Adipocyte (in vitro differentiated cells): Measurements from ENCODE around the gene CD151.
A peak's percentile ranks its signal among the peaks of the same experiment; 100 is the strongest.

ENCODE experiments used
- DNase-seq: peaks from one replicate; pipeline ENCODE4 v3.0.0-alpha.2; 2015; ENCODE audit warnings: low read depth
- H3K27me3 ChIP-seq: replicated peaks from 2 replicates; pipeline ENCODE4 v1.7.0; 2013; ENCODE audit warnings: mild to moderate bottlenecking, low read length, moderate library complexity; ENCODE audit not compliant: control insufficient read depth, insufficient read depth
- H3K36me3 ChIP-seq: 2 replicates; pipeline ENCODE4 v1.7.0; 2013; ENCODE audit warnings: low read length, mild to moderate bottlenecking, moderate library complexity; ENCODE audit not compliant: control insufficient read depth, insufficient read depth, severe bottlenecking
- H3K4me1 ChIP-seq: 2 replicates; pipeline ENCODE4 v1.7.0; 2013; ENCODE audit warnings: mild to moderate bottlenecking, low read length, moderate library complexity; ENCODE audit not compliant: control insufficient read depth, insufficient read depth
- H3K4me3 ChIP-seq: 2 replicates; pipeline ENCODE4 v1.7.0; 2013; ENCODE audit warnings: mild to moderate bottlenecking, low read length, moderate library complexity
- H3K9ac ChIP-seq: 2 replicates; pipeline ENCODE4 v1.7.0; 2013; ENCODE audit warnings: mild to moderate bottlenecking, low read length, moderate library complexity
- H3K9me3 ChIP-seq: 2 replicates; pipeline ENCODE4 v1.7.0; 2013; ENCODE audit warnings: mild to moderate bottlenecking, low read length, moderate library complexity; ENCODE audit not compliant: control insufficient read depth

Gene CD151

DNA sequence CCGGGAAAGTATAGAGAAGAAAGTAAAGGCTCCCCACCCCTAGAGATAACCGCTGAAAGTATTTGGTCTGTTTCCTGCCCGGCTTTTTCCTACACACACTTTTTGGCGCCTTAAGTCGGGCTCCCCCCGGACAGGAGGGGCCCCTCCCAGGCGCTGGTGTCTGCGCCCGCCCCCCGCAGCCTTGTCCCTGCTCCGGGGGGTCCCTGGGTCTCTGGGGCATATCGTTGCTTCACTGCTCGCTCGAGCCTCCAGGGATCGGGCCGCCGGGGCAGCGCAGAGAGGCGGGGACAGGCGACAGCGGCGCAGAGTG is 6.0 kb upstream of the CD151 start:
- Histone ChIP-seq H3K36me3 (peaks cover 41% of the 10 kb centered on the region), H3K9me3 (no peaks in the 10 kb centered on the region), H3K9ac (no peak overlapping the region), H3K4me3 (peak overlapping the region; percentile 37), H3K27me3 (no peaks in the 10 kb centered on the region), H3K4me1 (peaks cover 37% of the 10 kb centered on the region)
- no peak for DNase-seq

DNA sequence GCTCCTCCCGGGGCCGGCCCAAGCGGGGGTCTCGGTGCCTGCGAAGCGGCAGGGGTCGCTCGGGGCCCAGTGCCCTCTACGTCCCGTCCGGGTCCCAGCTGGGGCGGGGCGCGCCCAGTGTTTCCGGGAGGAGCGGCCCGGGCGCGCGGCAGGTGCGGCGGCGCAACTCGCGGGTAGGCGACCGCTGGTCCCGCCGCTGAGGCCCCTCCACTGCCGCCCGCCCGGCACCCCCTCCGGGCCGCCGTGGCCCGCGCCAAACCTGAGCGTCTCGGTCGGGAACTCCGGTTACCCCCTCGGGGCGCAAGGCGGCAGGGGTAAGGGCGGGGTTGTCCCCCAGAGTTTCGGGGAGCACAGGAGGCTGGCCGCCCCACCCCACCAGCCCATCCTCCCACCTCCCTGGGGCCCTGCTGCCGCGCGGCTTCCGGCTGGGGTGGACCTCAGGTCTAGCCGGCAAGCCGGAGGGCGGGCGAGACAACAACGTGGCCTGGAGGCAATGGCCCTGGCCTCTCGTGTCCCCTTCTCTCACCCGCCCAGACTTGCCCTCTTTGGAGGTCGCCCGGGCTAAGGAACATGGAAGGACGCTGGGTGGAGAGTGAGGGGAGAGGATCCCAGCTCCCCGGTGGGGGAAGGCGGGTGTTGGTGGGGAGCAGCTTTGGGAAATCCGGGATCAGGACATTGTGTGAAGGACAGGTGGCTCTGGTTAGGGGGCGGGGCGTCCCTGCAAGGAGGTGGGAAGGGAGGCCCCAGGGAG is 5.4 kb upstream of the CD151 start:
- Histone ChIP-seq H3K4me3 (peak overlapping the region; percentile 37), H3K4me1 (peaks cover 37% of the 10 kb centered on the region), H3K27me3 (no peaks in the 10 kb centered on the region)

DNA sequence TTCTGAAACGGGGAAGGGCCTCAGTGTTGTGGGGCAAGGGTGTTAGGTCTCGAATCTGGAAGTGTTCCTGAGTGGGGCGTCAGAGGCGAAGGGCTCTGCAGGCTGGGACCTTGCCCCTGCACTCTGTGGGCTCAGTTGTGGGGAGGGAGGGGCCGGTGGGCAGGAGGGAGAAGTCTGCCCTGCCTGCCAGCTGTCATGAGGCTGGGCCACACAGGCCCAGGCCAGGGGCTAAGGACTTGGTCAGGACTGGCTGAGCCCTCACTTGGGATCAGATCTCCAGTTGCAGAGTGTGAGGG is 4.9 kb upstream of the CD151 start, which contains the start of gene CRACR2B:
Gene CRACR2B (plus strand): TSS at position 23 of the 296 bp plus-strand sequence. CDS start 689 bp downstream, outside the sequence.
- peaks cover 30% of the 10 kb centered on the region for H3K36me3 ChIP-seq
- no peaks in the 10 kb centered on the region for H3K9me3 ChIP-seq
- H3K9ac ChIP-seq = peak within 1 kb of the TSS; percentile 62
- H3K27me3 ChIP-seq = no peaks in the 10 kb centered on the region
- DNase-seq = no peak
- H3K4me3 ChIP-seq = peak within 1 kb of the TSS; percentile 37
- H3K4me1 ChIP-seq = peaks cover 37% of the 10 kb centered on the region

More for the DNA sequence above, 5.4 kb upstream of the CD151 start:
- peaks cover 35% of the 10 kb centered on the region for H3K36me3 ChIP-seq
- no peak for DNase-seq
- H3K9ac ChIP-seq = no peak overlapping the region
- no peaks in the 10 kb centered on the region for H3K9me3 ChIP-seq

DNA sequence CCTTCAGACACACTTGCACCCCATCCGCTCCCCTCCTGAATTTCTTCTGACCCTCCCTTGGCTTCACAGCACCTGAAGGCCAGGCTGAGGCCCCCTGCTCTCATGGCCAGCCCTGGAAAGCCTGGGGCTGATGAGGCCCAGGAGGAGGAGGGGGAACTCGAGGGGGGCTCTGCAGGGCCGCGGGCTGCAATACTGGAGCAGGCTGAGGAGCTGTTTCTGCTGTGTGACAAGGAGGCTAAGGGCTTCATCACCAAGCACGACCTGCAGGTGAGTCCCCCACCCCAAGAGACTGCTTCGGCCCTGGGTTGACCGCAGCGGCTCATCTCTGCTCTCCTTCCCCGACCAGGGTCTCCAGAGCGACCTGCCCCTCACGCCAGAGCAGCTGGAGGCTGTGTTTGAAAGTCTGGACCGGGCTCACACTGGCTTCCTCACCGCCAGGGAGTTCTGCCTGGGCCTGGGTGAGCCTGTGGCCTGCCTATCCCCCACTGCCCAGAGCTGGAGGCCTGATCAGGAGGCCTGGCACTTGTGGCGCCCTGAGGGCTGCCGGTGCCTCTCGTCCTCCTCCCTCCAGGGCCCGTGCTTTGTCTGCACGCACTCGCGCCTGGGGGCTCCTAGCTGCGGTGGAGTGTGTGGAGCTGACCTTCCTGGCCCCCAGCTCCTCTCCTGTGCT is 4.1 kb upstream of the CD151 start:
- Histone ChIP-seq H3K36me3 (peaks cover 22% of the 10 kb centered on the region), H3K9ac (peak overlapping the region; percentile 62), H3K4me3 (peak overlapping the region; percentile 59), H3K4me1 (peaks cover 37% of the 10 kb centered on the region), H3K9me3 (no peaks in the 10 kb centered on the region), H3K27me3 (no peaks in the 10 kb centered on the region)
- DNase-seq = no peak

DNA sequence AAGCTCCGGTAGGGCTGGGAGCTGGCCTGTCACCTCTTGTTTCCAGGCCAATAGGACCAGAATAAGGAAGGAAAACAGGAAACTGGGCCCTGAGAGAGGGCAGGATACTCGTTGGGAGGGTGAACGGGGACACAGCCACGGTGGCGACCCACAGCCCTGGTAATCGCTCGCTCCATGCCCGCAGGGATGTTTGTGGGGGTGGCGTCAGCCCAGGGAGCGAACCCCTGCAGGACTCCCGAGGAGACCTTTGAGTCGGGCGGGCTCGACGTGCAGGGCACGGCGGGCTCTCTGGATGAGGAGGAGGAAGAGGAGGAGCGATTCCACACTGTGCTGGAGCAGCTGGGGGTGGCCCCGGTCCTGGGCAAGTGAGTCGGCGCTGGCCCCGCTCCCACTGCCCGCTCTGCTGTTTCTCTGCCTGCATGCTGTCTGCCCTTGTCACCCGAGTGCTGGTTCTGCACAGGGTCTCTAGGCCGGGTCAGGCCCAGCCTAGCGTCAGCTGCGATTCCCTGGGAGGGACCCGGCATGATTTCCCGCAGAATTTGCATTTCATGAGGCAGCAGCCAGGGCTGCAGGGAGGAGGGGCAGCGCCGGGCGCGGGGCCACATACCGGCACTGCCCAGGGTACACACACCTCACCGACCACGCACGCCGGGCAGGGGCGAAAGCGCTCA is 3.4 kb upstream of the CD151 start:
- Histone ChIP-seq H3K4me3 (peak overlapping the region; percentile 59), H3K4me1 (peaks cover 39% of the 10 kb centered on the region), H3K36me3 (peaks cover 15% of the 10 kb centered on the region), H3K9me3 (no peaks in the 10 kb centered on the region), H3K27me3 (no peaks in the 10 kb centered on the region), H3K9ac (peak overlapping the region; percentile 62)
- DNase-seq = no peak

DNA sequence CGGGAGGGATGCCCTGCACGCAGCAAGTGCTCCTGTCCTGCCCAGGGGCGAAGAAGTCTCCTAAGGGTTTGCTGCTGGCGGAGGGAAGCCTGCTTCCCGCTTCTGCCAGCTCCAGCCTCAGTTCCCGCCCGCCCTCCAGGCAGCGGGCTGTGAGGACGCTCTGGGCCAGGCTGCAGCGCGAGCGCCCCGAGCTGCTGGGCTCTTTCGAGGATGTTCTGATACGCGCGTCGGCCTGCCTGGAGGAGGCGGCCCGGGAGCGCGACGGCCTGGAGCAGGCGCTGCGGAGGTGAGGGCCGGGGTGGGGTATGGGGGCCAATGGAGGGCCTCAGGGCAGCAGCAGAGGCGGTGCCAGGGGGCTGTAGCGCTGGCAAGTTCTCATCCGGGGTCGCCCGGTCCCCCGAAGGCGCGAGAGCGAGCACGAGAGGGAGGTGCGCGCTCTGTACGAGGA is 2.9 kb upstream of the CD151 start:
- H3K27me3 ChIP-seq = no peaks in the 10 kb centered on the region
- H3K9ac ChIP-seq = peak overlapping the region; percentile 62
- H3K36me3 ChIP-seq = peaks cover 10% of the 10 kb centered on the region
- no peaks in the 10 kb centered on the region for H3K9me3 ChIP-seq
- H3K4me1 ChIP-seq = peaks cover 44% of the 10 kb centered on the region
- no peak for DNase-seq
- peak overlapping the region; percentile 59 for H3K4me3 ChIP-seq

DNA sequence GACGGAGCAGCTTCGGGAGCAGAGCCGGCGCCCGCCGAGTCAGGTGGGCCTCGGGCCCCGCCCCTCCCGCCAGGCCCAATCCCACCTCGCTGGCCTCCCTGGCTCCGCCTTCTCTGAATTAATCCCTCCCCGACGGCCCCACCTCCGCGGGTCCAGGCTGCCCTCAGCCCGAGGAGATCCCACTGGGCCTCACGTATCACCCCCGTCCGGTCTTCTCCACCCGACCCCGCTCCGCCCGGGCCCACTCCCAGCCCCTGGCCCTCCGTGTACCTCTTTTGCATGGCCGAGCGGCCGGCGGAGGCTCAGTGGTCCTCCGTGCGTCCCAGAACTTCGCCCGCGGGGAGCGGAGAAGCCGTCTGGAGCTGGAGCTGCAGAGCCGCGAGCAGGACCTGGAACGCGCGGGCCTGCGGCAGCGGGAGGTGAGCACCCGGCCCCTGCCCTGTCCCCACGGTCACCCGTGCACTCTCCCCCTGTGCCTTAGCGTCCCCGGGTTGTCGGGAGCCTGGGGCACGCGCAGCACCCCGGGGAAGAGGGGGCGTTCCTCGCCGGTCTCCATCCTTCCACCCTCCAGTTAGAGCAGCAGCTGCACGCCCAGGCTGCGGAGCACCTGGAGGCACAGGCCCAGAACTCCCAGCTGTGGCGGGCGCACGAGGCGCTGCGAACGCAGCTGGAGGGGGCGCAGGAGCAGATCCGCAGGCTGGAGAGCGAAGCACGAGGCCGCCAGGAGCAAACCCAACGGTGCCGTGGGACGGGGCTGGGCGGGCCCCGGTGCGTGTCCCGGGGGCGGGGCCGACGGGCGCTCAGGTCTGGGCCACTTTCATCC is 2.2 kb upstream of the CD151 start:
- H3K9ac ChIP-seq = peak overlapping the region; percentile 34
- H3K36me3 ChIP-seq = peaks cover 3% of the 10 kb centered on the region
- no peaks in the 10 kb centered on the region for H3K9me3 ChIP-seq
- peaks cover 44% of the 10 kb centered on the region for H3K4me1 ChIP-seq
- peak; percentile 58 for DNase-seq
- no peaks in the 10 kb centered on the region for H3K27me3 ChIP-seq
- H3K4me3 ChIP-seq = peak overlapping the region; percentile 59

DNA sequence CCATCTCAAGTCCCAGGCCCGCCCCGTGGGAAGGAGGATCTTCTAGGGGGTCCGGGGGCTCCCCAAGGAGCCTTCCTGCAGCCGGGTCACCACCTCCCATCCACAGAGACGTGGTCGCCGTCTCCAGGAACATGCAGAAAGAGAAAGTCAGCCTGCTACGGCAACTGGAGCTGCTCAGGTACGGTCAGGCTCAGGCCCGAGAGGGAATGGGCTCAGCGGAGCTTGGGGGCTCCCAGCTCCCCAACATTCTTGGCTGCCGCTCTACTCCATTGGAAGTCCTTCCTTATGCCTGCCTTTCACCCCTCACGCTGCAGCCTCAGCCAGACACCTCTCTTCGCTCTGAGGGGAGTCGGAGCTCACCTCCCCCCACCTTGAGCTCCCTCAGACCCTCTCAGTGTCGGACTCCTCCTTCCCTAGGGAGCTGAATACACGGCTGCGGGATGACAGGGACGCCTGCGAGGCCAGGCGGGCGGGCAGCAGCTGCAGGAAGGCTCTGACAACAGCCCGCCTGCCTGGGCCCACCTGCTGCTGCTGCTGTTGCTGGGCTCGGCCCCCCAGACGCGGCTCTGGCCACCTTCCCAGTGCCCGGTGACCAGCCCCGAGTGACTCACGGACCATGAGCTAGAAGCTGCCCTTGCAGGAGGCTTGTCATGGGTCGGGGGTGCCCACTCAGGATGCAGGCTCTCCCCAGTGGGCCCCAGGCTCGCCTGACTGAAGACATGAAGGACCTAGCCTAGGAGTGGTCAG is 1.5 kb upstream of the CD151 start:
- Histone ChIP-seq H3K27me3 (no peaks in the 10 kb centered on the region), H3K4me3 (peak overlapping the region; percentile 80), H3K9ac (no peak overlapping the region), H3K9me3 (no peaks in the 10 kb centered on the region), H3K4me1 (peaks cover 39% of the 10 kb centered on the region), H3K36me3 (peaks cover 2% of the 10 kb centered on the region)
- DNase-seq = peak; percentile 36

DNA sequence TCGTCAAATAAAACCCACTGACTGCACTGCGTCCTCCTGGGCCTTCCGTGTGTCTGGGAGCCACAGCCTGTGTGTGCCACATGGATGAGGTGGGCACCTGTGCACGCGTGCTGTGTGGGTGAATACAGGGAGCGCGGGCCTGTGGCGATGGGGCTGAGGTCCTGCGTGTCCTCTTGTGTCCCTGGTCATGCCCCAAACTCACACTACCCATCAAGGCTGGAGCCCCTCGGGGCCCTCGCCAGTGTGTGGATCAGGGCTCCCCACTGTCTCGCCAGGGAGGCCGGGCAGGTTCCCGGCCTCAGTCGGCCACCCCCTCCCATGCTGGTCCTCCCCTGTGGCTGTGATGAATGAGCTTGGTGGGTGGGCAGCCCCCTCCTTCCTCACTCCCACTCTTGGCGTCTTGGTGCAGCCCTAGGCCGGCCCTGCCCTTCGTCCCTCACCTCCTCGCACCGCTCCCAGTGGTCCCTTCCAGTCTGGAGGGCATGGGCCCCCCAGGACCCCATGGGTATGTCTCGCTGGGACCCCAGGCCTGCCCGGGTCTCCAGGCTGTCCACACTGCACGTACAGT is 707 bp upstream of the CD151 start:
- Histone ChIP-seq H3K4me3 (peak overlapping the region; percentile 80), H3K36me3 (peaks cover 10% of the 10 kb centered on the region), H3K27me3 (no peaks in the 10 kb centered on the region), H3K9me3 (no peaks in the 10 kb centered on the region), H3K9ac (peak overlapping the region; percentile 75), H3K4me1 (peaks cover 42% of the 10 kb centered on the region)
- DNase-seq = no peak

DNA sequence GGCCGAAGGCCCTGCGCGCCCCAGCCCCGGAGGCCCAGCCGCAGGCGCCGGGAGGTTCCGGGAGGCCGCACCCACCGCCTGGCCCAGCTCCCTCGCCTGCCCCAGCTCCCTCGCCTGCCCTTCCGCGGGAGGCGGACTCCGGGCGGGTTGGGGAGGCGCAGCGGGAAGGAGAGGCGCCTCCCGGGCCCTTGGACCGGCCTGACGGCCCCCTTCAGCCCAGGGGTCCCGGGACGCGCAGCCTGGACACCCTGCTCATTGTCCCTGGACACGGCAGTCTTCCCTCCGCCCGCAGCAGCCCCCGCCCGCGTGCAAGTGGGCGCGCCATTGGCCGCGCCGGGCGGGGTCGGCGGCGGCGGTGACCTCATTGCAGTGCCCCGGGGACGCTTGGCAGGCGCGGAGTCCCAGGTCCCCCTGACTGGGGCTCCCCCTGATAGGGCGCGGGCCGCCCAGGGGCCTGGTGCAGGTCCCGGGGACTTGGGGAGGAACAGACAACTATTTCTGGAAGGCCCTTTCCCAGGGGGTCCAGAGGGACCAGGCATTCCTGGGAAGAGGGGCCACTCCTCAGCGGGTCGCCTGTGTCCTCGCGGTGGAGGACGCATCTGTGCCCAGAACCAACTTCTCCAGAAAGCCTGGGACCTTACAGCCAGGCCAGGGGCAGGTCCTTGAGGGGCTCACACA is 501 bp downstream of the CD151 start:
- peaks cover 21% of the 10 kb centered on the region for H3K36me3 ChIP-seq
- DNase-seq = peak; percentile 78

More for the DNA sequence above, 501 bp downstream of the CD151 start:
- Histone ChIP-seq H3K9ac (peak overlapping the region; percentile 92), H3K27me3 (no peaks in the 10 kb centered on the region), H3K9me3 (no peaks in the 10 kb centered on the region), H3K4me1 (peaks cover 42% of the 10 kb centered on the region), H3K4me3 (peak overlapping the region; percentile 87)
